Type B pancreatic cell (in vitro differentiated cells): ENCODE results near the gene RAB21. TPM values are rescaled to one million over a fixed set of nuclear protein-coding genes. Genes with fewer than 3 reads are reported as not detected.

ENCODE experiments used
- DNase-seq: peaks from one replicate; pipeline ENCODE4 v3.0.0; 2021; ENCODE audit warnings: mixed read lengths; ENCODE audit not compliant: unreplicated experiment; ENCODE audit errors: extremely low spot score
- H3K27ac Mint-ChIP-seq: 2 replicates; pipeline ENCODE4 v1.8.0; 2021; ENCODE audit warnings: mild to moderate bottlenecking, mixed read lengths
- H3K27me3 Mint-ChIP-seq: 2 replicates; pipeline ENCODE4 v1.8.0; 2021; ENCODE audit warnings: mixed read lengths
- H3K36me3 Mint-ChIP-seq: 2 replicates; pipeline ENCODE4 v1.8.0; 2021; ENCODE audit warnings: mixed read lengths
- H3K4me1 Mint-ChIP-seq: one replicate; pipeline ENCODE4 v1.8.0; 2021; ENCODE audit warnings: mixed read lengths; ENCODE audit not compliant: unreplicated experiment
- H3K4me3 Mint-ChIP-seq: 2 replicates; pipeline ENCODE4 v1.8.0; 2021; ENCODE audit warnings: mild to moderate bottlenecking, mixed read lengths
- H3K9me3 Mint-ChIP-seq: 2 replicates; pipeline ENCODE4 v1.8.0; 2021; ENCODE audit warnings: mixed read lengths
- total RNA-seq: library from RNA; stranded (reverse); gene quantifications from 2 replicates; pipeline ENCODE4 v1.2.1, GENCODE V29; 2021; ENCODE audit warnings: low replicate concordance
- TF ChIP-seq, protein P1 (sequence below): fragments of 200-600 bp; sonication (generic); conservative IDR thresholded peaks from 2 replicates; pipeline ENCODE4 v1.5.0; 2021; ENCODE audit warnings: antibody characterized with exemption, mild to moderate bottlenecking

The RAB21 gene
- total RNA-seq, 1 donor from 2014 or later, result 53.8 TPM

GRCh38 chr12:71848212-71848611 lies 93.5 kb downstream of the RAB21 start:
- DNase-seq, result no peak
- no peaks in the 10 kb centered on the region for H3K4me1 Mint-ChIP-seq
- TF ChIP-seq, protein P1, sequence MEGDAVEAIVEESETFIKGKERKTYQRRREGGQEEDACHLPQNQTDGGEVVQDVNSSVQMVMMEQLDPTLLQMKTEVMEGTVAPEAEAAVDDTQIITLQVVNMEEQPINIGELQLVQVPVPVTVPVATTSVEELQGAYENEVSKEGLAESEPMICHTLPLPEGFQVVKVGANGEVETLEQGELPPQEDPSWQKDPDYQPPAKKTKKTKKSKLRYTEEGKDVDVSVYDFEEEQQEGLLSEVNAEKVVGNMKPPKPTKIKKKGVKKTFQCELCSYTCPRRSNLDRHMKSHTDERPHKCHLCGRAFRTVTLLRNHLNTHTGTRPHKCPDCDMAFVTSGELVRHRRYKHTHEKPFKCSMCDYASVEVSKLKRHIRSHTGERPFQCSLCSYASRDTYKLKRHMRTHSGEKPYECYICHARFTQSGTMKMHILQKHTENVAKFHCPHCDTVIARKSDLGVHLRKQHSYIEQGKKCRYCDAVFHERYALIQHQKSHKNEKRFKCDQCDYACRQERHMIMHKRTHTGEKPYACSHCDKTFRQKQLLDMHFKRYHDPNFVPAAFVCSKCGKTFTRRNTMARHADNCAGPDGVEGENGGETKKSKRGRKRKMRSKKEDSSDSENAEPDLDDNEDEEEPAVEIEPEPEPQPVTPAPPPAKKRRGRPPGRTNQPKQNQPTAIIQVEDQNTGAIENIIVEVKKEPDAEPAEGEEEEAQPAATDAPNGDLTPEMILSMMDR, result no peak
- no peak overlapping the region for H3K4me3 Mint-ChIP-seq
- H3K27me3 Mint-ChIP-seq, result no peaks in the 10 kb centered on the region
- H3K36me3 Mint-ChIP-seq, result peaks cover 22% of the 10 kb centered on the region
- H3K27ac Mint-ChIP-seq, result no peak overlapping the region
- H3K9me3 Mint-ChIP-seq, result peaks cover 6% of the 10 kb centered on the region

GRCh38 chr12:71849109-71849851 lies 94.6 kb downstream of the RAB21 start:
- H3K36me3 Mint-ChIP-seq, result peaks cover 30% of the 10 kb centered on the region
- no peak overlapping the region for H3K27ac Mint-ChIP-seq
- H3K9me3 Mint-ChIP-seq, result peaks cover 6% of the 10 kb centered on the region
- no peaks in the 10 kb centered on the region for H3K27me3 Mint-ChIP-seq
- TF ChIP-seq, protein P1, result no peak
- no peak for DNase-seq
- no peaks in the 10 kb centered on the region for H3K4me1 Mint-ChIP-seq
- no peak overlapping the region for H3K4me3 Mint-ChIP-seq

Other genes starting within 250 kb of the RAB21 start
- 35.8 and 38.2 TPM in 2 replicates for gene ZFC3H1, start 91.0 kb upstream of the RAB21 start, total RNA-seq
- 4.9 and 8.9 TPM in 2 replicates for gene THAP2, start 90.6 kb upstream of the RAB21 start, total RNA-seq
- 11.4 and 15.3 TPM in 2 replicates for gene TMEM19, start 68.8 kb upstream of the RAB21 start, total RNA-seq
- gene TBC1D15, start 84.9 kb downstream of the RAB21 start, total RNA-seq, result 20.8 and 30.8 TPM in 2 replicates
- 0.45 TPM in 1 of 2 replicates, not detected in the other for gene TPH2, start 184.0 kb downstream of the RAB21 start, total RNA-seq